Hippocampal formation (tissue), 2 donors: ENCODE measurements around the gene RPS3.

Experiments
- DNase-seq, 2 donors: peaks; one replicate each; lab custom pipeline; 2025; lab: John Stamatoyannopoulos, UW

RPS3 gene

GRCh38 chr11:75420224-75421034, 21.1 kb downstream of the RPS3 start:
- no peak for DNase-seq

GRCh38 chr11:75421035-75421602, 21.8 kb downstream of the RPS3 start:
- peak; percentile 38 to 40 for DNase-seq

- DNase-seq = no peak
Measured at GRCh38 chr11:75421902-75422247, 22.6 kb downstream of the RPS3 start.

GRCh38 chr11:75422248-75423231, 23.2 kb downstream of the RPS3 start:
- no peak for DNase-seq

DNA sequence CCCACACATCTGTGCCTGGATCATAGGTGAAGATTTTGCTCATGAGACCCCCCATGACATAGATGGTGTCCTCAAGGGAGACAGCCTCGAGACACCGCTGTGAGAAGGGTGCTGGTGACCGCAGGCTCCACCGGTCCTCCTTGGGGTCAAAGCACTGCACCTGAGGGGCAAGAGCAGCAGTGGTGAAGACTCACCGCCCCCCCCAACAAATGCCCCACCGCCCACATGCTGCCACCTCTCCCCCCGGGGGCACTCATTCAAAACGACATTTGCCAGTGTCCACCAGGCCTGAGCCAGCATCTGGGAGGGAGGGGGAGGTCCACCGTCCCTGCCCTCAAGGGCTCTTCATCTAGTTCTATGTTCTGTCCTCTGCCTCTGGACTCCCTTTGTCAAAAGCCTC, 24.4 kb downstream of the RPS3 start:
- no peak for DNase-seq

- no peak for DNase-seq
Measured at GRCh38 chr11:75424396-75424795, 25.1 kb downstream of the RPS3 start.

GRCh38 chr11:75425422-75425821, 26.1 kb downstream of the RPS3 start:
- no peak for DNase-seq

- DNase-seq = no peak
Measured at GRCh38 chr11:75426720-75427086, 27.4 kb downstream of the RPS3 start.

GRCh38 chr11:75427181-75427580, 27.9 kb downstream of the RPS3 start:
- DNase-seq = no peak

DNA sequence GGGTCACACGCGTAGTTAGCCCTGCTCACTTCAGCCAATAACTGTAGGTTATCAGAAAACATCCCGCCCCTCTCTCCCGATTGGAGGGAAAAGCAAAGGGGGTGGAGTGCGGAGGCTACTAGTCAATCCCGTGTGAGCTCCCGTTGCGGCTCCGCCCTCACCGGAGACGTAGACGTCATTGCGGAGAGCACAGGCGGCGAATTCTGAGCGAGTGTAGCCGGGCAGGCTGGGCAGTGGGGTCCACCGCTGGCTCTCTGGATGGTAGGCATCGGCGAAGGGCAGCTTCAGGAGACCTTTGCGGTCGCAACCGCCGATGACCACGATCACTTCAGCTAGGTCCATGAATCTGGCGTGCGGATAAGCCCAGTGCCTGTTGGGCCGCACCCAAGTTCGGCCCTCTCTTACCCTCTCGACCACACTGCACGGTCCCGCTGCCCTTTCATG, 29.0 kb downstream of the RPS3 start:
- DNase-seq = peak; percentile 77 to 83

GRCh38 chr11:75428989-75429640, 29.8 kb downstream of the RPS3 start:
- DNase-seq = no peak

GRCh38 chr11:75429641-75429901, 30.3 kb downstream of the RPS3 start:
- no peak for DNase-seq

DNA sequence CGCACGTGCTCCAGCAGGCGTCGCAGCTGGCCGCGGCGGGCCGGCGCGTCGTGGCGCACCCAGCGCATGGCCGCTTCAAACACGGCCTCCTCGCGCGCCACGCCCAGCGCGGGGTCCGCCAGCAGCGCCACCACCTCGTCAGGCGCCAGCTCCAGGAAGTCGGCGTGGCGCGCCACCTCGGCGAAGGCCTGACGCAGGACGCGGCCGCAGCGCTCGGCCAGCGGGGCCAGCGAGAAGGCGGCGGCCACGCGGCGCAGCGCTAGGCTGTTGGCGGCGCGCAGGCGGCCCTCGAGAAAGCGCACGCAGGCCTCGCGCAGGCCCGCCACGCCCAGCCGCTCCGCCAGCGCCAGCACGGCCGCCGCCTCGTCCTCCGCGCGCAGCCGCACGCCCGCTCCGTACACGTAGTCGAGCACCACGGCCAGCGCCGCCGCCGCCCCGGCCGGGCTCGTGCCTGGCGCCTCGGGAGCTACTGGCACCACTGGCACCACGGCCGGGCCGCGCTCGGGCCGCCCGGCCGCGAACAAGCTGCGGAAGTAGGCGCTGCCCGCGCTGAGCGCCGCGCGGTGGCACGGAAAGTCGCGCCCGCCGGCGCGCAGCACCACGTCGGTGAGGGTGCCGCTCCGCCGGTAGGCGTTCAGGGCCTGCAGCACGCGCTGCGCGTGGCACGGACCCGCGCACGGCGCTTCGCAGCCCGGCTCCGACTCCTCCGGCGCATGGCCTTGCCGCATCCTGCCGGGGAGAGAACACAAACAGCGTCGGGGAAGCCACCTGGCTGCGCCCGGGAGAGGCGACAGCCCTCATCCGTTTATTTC, 30.8 kb downstream of the RPS3 start:
- no peak for DNase-seq

- DNase-seq = no peak
Measured at GRCh38 chr11:75430714-75431532, 31.6 kb downstream of the RPS3 start.

- no peak for DNase-seq
Measured at GRCh38 chr11:75431533-75432525, 32.5 kb downstream of the RPS3 start.

DNA sequence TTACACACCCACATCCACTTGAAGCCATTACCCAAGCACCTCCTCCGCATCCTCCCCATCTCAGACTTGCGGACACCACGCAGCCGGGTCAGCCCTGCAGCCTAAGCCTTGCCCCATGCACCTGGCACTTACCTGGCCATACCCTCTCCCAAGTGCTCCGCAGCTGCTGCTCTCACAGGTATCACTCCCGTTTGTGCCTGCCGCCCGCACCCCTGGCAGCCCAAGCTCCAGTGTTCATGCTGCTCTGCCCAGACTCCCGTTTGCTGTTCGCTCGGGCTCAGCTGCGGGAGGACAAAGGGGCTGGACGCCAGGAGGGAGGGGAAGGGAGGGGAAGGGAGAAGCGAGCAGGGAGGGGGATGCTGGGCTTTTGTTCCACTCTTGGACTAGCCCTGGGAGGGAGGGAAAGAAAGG, 33.6 kb downstream of the RPS3 start, which contains the start of gene KLHL35:
Gene KLHL35, minus strand, starts transcription at position 293 of the 411 bp plus-strand sequence. CDS start 2,574 bp downstream, outside the sequence.
- peak in 1 of 2 donors; percentile 29 for DNase-seq

DNA sequence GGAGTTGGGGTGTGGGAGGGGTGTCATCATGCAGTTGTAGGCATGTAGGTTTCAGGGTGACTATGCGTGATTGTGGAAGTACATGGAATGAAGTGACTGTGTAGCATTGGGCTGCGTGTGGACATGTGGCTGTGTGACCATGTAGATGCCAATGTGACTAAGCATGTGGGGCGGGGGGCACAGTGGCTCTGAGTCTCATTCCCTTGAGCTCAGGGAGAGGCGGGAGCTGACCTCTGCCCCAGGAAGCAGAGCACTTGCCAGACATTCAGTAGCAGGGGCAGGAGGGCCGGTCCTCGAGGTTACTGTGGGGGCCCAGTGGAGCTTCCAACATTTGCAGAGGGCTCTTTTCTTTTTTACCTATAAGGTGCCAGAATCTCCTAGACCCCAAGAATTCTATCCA, 34.1 kb downstream of the RPS3 start:
- no peak for DNase-seq

DNA sequence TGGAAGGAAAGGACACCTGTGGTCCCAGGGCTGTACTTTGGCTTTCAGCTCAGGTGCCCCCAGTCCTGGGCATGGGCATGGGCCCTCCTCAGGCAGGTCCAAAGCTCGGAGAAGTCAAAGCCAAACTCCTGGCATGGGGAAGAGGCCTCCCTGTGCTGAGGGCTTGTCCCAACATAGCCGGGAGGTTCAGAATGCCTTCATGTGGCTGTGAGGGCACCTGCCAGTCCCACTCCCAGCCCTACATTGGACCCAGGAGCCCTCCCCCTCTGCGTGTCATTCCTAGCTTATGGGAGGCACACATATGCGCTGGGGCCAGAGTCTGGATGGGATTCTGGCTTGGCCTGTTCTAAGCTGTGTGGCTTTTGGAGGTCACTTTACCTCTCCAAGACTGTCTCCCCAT, 34.7 kb downstream of the RPS3 start:
- no peak for DNase-seq
